Neural cell (in vitro differentiated cells): ENCODE measurements around the gene DPAGT1. TPM values are rescaled to one million over a fixed set of nuclear protein-coding genes. Genes with fewer than 3 reads are reported as not detected.
A peak's percentile ranks its signal among the peaks of the same experiment; 100 is the strongest.

ENCODE experiments used
- H2AFZ ChIP-seq: fragments of 200-600, 300-800 bp; sonication (generic), shearing (Covaris generic); 2 replicates; pipeline ENCODE4 v1.6.0; 2014; ENCODE audit warnings: low read depth, mild to moderate bottlenecking, antibody characterized with exemption, low read length, moderate library complexity
- H3F3A ChIP-seq: fragments of 200-600 bp; shearing (Covaris generic); 2 replicates; pipeline ENCODE4 v1.6.1; 2016; ENCODE audit warnings: mild to moderate bottlenecking, moderate library complexity, mixed read lengths, antibody characterized with exemption, low read length; ENCODE audit not compliant: insufficient read depth, poor library complexity, severe bottlenecking
- H3K27ac ChIP-seq: fragments of 200-600, 300-800 bp; sonication (generic), shearing (Covaris generic); 2 replicates; pipeline ENCODE4 v1.5.1; 2014; ENCODE audit warnings: mild to moderate bottlenecking, low read length, moderate library complexity
- H3K27me3 ChIP-seq: fragments of 300-800, 200-600 bp; sonication (generic), shearing (Covaris generic); 2 replicates; pipeline ENCODE4 v1.6.0; 2014; ENCODE audit warnings: mild to moderate bottlenecking, low read depth, low read length, moderate library complexity; ENCODE audit not compliant: insufficient read depth
- H3K36me3 ChIP-seq: fragments of 300-800, 200-600 bp; sonication (generic), shearing (Covaris generic); 2 replicates; pipeline ENCODE4 v1.5.1; 2014; ENCODE audit warnings: mild to moderate bottlenecking, antibody characterized with exemption, low read length, moderate library complexity; ENCODE audit not compliant: insufficient read depth
- H3K4me2 ChIP-seq: fragments of 300-800, 200-600 bp; sonication (generic), shearing (Covaris generic); 2 replicates; pipeline ENCODE4 v1.6.0; 2014; ENCODE audit warnings: mild to moderate bottlenecking, low read length
- H3K4me3 ChIP-seq: fragments of 300-800, 200-600 bp; sonication (generic), shearing (Covaris generic); 2 replicates; pipeline ENCODE4 v1.5.1; 2014; ENCODE audit warnings: mild to moderate bottlenecking, low read length, moderate library complexity
- H3K79me2 ChIP-seq: fragments of 200-600 bp; shearing (Covaris generic); replicated peaks from 2 replicates; pipeline ENCODE4 v1.6.0; 2014; ENCODE audit warnings: mild to moderate bottlenecking, low read length, moderate library complexity; ENCODE audit not compliant: insufficient read depth
- H3K9ac ChIP-seq: fragments of 300-800, 200-600 bp; sonication (generic), shearing (Covaris generic); 2 replicates; pipeline ENCODE4 v1.6.1; 2016; ENCODE audit warnings: mild to moderate bottlenecking, low read length, mixed read lengths
- H3K9me2 ChIP-seq: fragments of 200-600 bp; shearing (Covaris generic); 2 replicates; pipeline ENCODE4 v1.6.1; 2016; ENCODE audit warnings: mild to moderate bottlenecking, low read length, mixed read lengths; ENCODE audit not compliant: insufficient read depth
- H3K9me3 ChIP-seq: fragments of 200-600, 300-800 bp; sonication (generic), shearing (Covaris generic); 2 replicates; pipeline ENCODE4 v1.6.1; 2016; ENCODE audit warnings: mild to moderate bottlenecking, mixed run types, low read length, moderate library complexity, mixed read lengths
- H4K20me1 ChIP-seq: fragments of 200-600 bp; shearing (Covaris generic); 2 replicates; pipeline ENCODE4 v1.6.1; 2016; ENCODE audit warnings: mild to moderate bottlenecking, mixed run types; ENCODE audit not compliant: insufficient read depth
- EP300 ChIP-seq: fragments of 450-650 bp; conservative IDR thresholded peaks from 2 replicates; pipeline ENCODE4 v1.6.1; 2014; ENCODE audit warnings: antibody characterized with exemption, mild to moderate bottlenecking, moderate library complexity; ENCODE audit not compliant: poor library complexity, severe bottlenecking
- EZH2 ChIP-seq: fragments of 200-600, 300-800 bp; shearing (Covaris generic), sonication (generic); IDR thresholded peaks from 2 replicates; pipeline ENCODE4 v1.6.1; 2014; ENCODE audit warnings: antibody characterized with exemption, low read length, borderline replicate concordance, mild to moderate bottlenecking; ENCODE audit not compliant: insufficient read depth, poor library complexity, severe bottlenecking
- MXI1 ChIP-seq: fragments of 450-650 bp; conservative IDR thresholded peaks from 2 replicates; pipeline ENCODE4 v1.6.1; 2014; ENCODE audit warnings: antibody characterized with exemption, mild to moderate bottlenecking; ENCODE audit not compliant: poor library complexity, severe bottlenecking
- POLR2AphosphoS5 ChIP-seq: IDR thresholded peaks from 2 replicates; pipeline ENCODE4 v1.6.1; 2012
- RAD21 ChIP-seq: fragments of 450-650 bp; conservative IDR thresholded peaks from 2 replicates; pipeline ENCODE4 v1.6.1; 2014; ENCODE audit warnings: antibody characterized with exemption, mild to moderate bottlenecking, moderate library complexity
- SMC3 ChIP-seq: fragments of 450-650 bp; conservative IDR thresholded peaks from 2 replicates; pipeline ENCODE4 v1.6.1; 2014; ENCODE audit warnings: antibody characterized with exemption, mild to moderate bottlenecking, moderate library complexity; ENCODE audit not compliant: poor library complexity
- TAF1 ChIP-seq: IDR thresholded peaks from 2 replicates; pipeline ENCODE4 v1.6.1; 2012; ENCODE audit warnings: low read depth
- polyA plus RNA-seq: library from polyadenylated mRNA; depleted of rRNA; stranded (reverse); fragments of >200 nt; gene quantifications from 2 replicates; pipeline ENCODE4 v1.2.3, GENCODE V29; 2014
- TF ChIP-seq, protein P1 (sequence below): fragments of 450-650 bp; IDR thresholded peaks from 2 replicates; pipeline ENCODE4 v1.5.1; 2014; ENCODE audit warnings: antibody characterized with exemption, mild to moderate bottlenecking, moderate library complexity; ENCODE audit not compliant: poor library complexity, severe bottlenecking
- TF ChIP-seq, protein P2 (sequence below): IDR thresholded peaks from 2 replicates; pipeline ENCODE4 v1.6.1; 2012; ENCODE audit warnings: borderline replicate concordance

DPAGT1 gene
- polyA plus RNA-seq, 1 donor from 2014 or later = 9.8 TPM

DNA sequence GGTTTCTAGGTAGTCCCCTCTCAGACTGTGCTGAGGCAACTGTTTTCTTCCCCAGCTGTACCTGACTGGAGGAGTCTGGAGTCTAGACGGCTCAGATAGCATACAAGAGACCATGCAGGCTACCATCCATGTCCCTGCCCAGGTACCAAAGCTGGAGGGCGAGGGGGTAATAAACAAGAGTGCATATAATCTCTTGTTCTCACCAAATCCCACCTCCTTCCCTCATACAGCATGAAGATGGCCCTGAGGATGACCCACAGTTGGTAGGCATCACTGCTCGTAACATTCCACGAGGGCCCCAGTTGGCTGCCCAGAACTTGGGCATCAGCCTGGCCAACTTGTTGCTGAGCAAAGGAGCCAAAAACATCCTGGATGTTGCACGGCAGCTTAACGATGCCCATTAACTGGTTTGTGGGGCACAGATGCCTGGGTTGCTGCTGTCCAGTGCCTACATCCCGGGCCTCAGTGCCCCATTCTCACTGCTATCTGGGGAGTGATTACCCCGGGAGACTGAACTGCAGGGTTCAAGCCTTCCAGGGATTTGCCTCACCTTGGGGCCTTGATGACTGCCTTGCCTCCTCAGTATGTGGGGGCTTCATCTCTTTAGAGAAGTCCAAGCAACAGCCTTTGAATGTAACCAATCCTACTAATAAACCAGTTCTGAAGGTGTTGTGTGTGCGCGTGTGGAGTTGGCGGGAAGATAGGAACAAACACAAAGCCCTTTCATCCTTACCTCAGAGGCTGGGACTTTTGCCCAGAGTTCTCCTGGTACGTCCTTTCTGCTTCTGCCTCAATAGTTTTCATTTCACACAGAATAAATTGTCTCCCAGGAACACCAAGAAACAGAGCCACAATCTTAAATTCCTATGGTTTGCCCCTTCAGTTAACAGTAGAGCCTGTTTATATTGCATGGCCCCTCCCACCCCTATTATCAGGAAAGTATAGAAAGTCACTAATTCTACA lies 8.5 kb downstream of the DPAGT1 start:
- no peaks in the 10 kb centered on the region for H3K9me3 ChIP-seq
- H3K9ac ChIP-seq = peak overlapping the region; percentile 71
- no peaks in the 10 kb centered on the region for H4K20me1 ChIP-seq
- H3K79me2 ChIP-seq = peaks cover 23% of the 10 kb centered on the region
- no peaks in the 10 kb centered on the region for H3K36me3 ChIP-seq
- no peaks in the 10 kb centered on the region for H3K27me3 ChIP-seq
- TF ChIP-seq EP300 (no peak), TAF1 (no peak), EZH2 (no peak), SMC3 (no peak), RAD21 (no peak), MXI1 (no peak), POLR2AphosphoS5 (no peak)
- TF ChIP-seq, protein P1, sequence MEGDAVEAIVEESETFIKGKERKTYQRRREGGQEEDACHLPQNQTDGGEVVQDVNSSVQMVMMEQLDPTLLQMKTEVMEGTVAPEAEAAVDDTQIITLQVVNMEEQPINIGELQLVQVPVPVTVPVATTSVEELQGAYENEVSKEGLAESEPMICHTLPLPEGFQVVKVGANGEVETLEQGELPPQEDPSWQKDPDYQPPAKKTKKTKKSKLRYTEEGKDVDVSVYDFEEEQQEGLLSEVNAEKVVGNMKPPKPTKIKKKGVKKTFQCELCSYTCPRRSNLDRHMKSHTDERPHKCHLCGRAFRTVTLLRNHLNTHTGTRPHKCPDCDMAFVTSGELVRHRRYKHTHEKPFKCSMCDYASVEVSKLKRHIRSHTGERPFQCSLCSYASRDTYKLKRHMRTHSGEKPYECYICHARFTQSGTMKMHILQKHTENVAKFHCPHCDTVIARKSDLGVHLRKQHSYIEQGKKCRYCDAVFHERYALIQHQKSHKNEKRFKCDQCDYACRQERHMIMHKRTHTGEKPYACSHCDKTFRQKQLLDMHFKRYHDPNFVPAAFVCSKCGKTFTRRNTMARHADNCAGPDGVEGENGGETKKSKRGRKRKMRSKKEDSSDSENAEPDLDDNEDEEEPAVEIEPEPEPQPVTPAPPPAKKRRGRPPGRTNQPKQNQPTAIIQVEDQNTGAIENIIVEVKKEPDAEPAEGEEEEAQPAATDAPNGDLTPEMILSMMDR = no peak
- TF ChIP-seq, protein P2, sequence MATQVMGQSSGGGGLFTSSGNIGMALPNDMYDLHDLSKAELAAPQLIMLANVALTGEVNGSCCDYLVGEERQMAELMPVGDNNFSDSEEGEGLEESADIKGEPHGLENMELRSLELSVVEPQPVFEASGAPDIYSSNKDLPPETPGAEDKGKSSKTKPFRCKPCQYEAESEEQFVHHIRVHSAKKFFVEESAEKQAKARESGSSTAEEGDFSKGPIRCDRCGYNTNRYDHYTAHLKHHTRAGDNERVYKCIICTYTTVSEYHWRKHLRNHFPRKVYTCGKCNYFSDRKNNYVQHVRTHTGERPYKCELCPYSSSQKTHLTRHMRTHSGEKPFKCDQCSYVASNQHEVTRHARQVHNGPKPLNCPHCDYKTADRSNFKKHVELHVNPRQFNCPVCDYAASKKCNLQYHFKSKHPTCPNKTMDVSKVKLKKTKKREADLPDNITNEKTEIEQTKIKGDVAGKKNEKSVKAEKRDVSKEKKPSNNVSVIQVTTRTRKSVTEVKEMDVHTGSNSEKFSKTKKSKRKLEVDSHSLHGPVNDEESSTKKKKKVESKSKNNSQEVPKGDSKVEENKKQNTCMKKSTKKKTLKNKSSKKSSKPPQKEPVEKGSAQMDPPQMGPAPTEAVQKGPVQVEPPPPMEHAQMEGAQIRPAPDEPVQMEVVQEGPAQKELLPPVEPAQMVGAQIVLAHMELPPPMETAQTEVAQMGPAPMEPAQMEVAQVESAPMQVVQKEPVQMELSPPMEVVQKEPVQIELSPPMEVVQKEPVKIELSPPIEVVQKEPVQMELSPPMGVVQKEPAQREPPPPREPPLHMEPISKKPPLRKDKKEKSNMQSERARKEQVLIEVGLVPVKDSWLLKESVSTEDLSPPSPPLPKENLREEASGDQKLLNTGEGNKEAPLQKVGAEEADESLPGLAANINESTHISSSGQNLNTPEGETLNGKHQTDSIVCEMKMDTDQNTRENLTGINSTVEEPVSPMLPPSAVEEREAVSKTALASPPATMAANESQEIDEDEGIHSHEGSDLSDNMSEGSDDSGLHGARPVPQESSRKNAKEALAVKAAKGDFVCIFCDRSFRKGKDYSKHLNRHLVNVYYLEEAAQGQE = no peak
- peak overlapping the region; percentile 25 for H3K27ac ChIP-seq
- H3F3A ChIP-seq = no peaks in the 10 kb centered on the region
- H2AFZ ChIP-seq = no peak overlapping the region
- peak overlapping the region; percentile 92 for H3K4me3 ChIP-seq
- peak overlapping the region; percentile 77 for H3K4me2 ChIP-seq
- H3K9me2 ChIP-seq = no peaks in the 10 kb centered on the region

DNA sequence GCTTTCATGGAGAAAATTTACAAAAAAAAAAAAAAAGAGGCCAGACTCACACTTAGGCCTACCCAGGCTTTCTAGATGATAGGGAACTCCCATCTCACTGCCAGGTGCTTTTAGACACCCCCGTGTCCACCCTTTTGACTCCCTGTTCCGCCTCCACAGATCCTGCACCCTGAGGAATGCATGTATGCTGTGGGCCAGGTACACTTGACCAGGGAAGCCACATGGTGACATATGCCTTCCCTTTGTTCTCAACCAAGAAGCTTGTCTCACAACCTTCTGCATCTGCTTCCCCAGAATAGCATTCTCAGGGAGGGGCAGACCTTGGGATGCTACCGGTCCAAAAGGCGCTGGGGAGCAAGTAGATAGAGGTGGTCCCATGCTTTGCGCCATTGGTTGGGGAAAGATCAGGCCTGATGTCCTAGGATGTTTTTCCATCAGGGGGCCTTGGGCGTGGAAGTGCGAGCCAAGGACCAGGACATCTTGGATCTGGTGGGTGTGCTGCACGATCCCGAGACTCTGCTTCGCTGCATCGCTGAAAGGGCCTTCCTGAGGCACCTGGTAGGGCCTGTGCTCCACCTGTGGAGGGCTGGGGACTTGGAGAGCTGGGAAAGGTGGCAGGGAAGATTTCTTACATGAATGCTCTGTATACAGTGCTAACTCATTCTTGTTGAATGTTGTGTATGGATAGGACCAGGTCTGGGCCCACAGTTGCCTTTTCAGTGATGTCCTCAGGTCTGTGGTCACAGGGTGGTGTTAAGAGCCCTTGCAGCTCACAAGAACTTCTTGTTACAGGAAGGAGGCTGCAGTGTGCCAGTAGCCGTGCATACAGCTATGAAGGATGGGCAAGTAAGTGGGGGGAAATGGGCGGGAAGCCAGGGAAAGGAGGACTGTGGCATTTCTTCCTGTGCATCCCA lies 9.4 kb downstream of the DPAGT1 start:
- no peaks in the 10 kb centered on the region for H4K20me1 ChIP-seq
- no peaks in the 10 kb centered on the region for H3K36me3 ChIP-seq
- no peaks in the 10 kb centered on the region for H3K9me3 ChIP-seq
- TF ChIP-seq EZH2 = no peak
- TF ChIP-seq EP300 = no peak
- no peak for TF ChIP-seq SMC3
- TF ChIP-seq POLR2AphosphoS5 = no peak
- TF ChIP-seq, protein P1 = no peak
- no peak for TF ChIP-seq RAD21
- no peak for TF ChIP-seq MXI1
- TF ChIP-seq TAF1 = no peak
- TF ChIP-seq, protein P2 = no peak
- peak overlapping the region; percentile 92 for H3K4me3 ChIP-seq
- no peak overlapping the region for H3K4me2 ChIP-seq
- H3K27ac ChIP-seq = no peak overlapping the region
- H3F3A ChIP-seq = no peaks in the 10 kb centered on the region
- H3K79me2 ChIP-seq = peaks cover 23% of the 10 kb centered on the region
- no peak overlapping the region for H2AFZ ChIP-seq
- no peaks in the 10 kb centered on the region for H3K9me2 ChIP-seq
- no peaks in the 10 kb centered on the region for H3K27me3 ChIP-seq
- H3K9ac ChIP-seq = no peak overlapping the region
